Activated effector memory CD4-positive, alpha-beta T cell treated with anti-CD3 and anti-CD28 coated beads, Interleukin-2, amount 50 U/mL, for 16 hours (primary cell): ENCODE data around the gene TRAF2.

Experiments
- DNase-seq: peaks from one replicate; pipeline ENCODE4 v3.0.0-alpha.2; 2020

Gene TRAF2

GRCh38 chr9:136847088-136847825 is 39.1 kb upstream of the TRAF2 start:
- no peak for DNase-seq

- DNase-seq, result peak; percentile 90
These were observed 38.4 kb upstream of the TRAF2 start for GRCh38 chr9:136847826-136848392.

- peak; percentile 71 for DNase-seq
These were observed 37.8 kb upstream of the TRAF2 start for GRCh38 chr9:136848393-136849037.

- DNase-seq, result peak; percentile 99
These were observed 37.0 kb upstream of the TRAF2 start, which contains the start of gene PHPT1 for GRCh38 chr9:136849038-136849959. Gene PHPT1, plus strand, starts transcription at chr9:136849409. Its CDS starts 22 bp downstream, at chr9:136849431.

- DNase-seq, result no peak
These were observed 36.1 kb upstream of the TRAF2 start for GRCh38 chr9:136849960-136850865.

- no peak for DNase-seq
These were observed 35.2 kb upstream of the TRAF2 start for GRCh38 chr9:136850866-136851775.

- no peak for DNase-seq
These were observed 34.2 kb upstream of the TRAF2 start, which contains the start of gene MAMDC4 for GRCh38 chr9:136851941-136852663. Gene MAMDC4, plus strand, starts transcription at chr9:136852346. Its CDS starts 71 bp downstream, at chr9:136852417.

- DNase-seq, result no peak
These were observed 33.4 kb upstream of the TRAF2 start for GRCh38 chr9:136852664-136853595.

- no peak for DNase-seq
These were observed 32.7 kb upstream of the TRAF2 start for GRCh38 chr9:136853596-136854112.

- no peak for DNase-seq
These were observed 32.0 kb upstream of the TRAF2 start for GRCh38 chr9:136854113-136854841.

GRCh38 chr9:136854842-136855460 is 31.4 kb upstream of the TRAF2 start:
- no peak for DNase-seq

GRCh38 chr9:136855461-136856078 is 30.7 kb upstream of the TRAF2 start:
- no peak for DNase-seq

- no peak for DNase-seq
These were observed 30.2 kb upstream of the TRAF2 start for GRCh38 chr9:136856079-136856476.

- no peak for DNase-seq
These were observed 29.7 kb upstream of the TRAF2 start for GRCh38 chr9:136856541-136857141.

- DNase-seq, result peak; percentile 61
These were observed 29.1 kb upstream of the TRAF2 start for GRCh38 chr9:136857166-136857565.
